Liver (tissue), 9 donors: ENCODE results near the gene SLC5A3. TPM values are rescaled to one million over a fixed set of nuclear protein-coding genes. Genes with fewer than 3 reads are reported as not detected.

Source experiments
- DNase-seq: peaks from one replicate; pipeline ENCODE4 v3.0.0-alpha.2; 2017; ENCODE audit warnings: low spot score
- H3K27ac ChIP-seq, 2 donors: one replicate each; pipeline ENCODE4 v1.7.0; 2013; ENCODE audit warnings: inconsistent platforms in 2 of 2, low read length in 2 of 2, control low read depth in 1 of 2, low read depth in 1 of 2, mild to moderate bottlenecking in 1 of 2
- H3K27me3 ChIP-seq, 4 donors: one replicate each; pipeline versions ENCODE4 v1.6.1 to v1.7.0; 2013; ENCODE audit warnings: low read length in 3 of 4, inconsistent platforms in 1 of 4, mild to moderate bottlenecking in 1 of 4, moderate library complexity in 1 of 4; ENCODE audit not compliant: control insufficient read depth in 4 of 4, insufficient read depth in 4 of 4
- H3K36me3 ChIP-seq, 4 donors: one replicate each; pipeline versions ENCODE4 v1.6.1 to v1.7.0; 2013; ENCODE audit warnings: low read length in 3 of 4, mild to moderate bottlenecking in 3 of 4, low read depth in 1 of 4, moderate library complexity in 1 of 4; ENCODE audit not compliant: control insufficient read depth in 4 of 4, insufficient read depth in 3 of 4
- H3K4me1 ChIP-seq, 4 donors: one replicate each; pipeline versions ENCODE4 v1.6.1 to v1.7.0; 2013; ENCODE audit warnings: low read length in 3 of 4, mild to moderate bottlenecking in 3 of 4, moderate library complexity in 1 of 4; ENCODE audit not compliant: control insufficient read depth in 4 of 4, insufficient read depth in 4 of 4
- H3K4me3 ChIP-seq, 3 donors: one replicate each; pipeline versions ENCODE4 v1.6.1 to v1.7.0; 2013; ENCODE audit warnings: low read length in 3 of 3, control low read depth in 1 of 3, low read depth in 1 of 3, mild to moderate bottlenecking in 1 of 3
- H3K9ac ChIP-seq, 2 donors: one replicate each; pipeline ENCODE4 v1.7.0; 2013; ENCODE audit warnings: low read length in 2 of 2, mild to moderate bottlenecking in 2 of 2, moderate library complexity in 2 of 2, control low read depth in 1 of 2, low read depth in 1 of 2
- H3K9me3 ChIP-seq, 4 donors: one replicate each; pipeline versions ENCODE4 v1.6.1 to v1.7.0; 2013; ENCODE audit warnings: low read length in 3 of 4; ENCODE audit not compliant: control insufficient read depth in 4 of 4
- EGR1 ChIP-seq, 2 donors: IDR thresholded peaks; 2 replicates each; pipeline ENCODE4 v1.6.1; 2016 to 2018; ENCODE audit warnings: antibody characterized with exemption in 2 of 2, low read depth in 2 of 2
- FOXA2 ChIP-seq: IDR thresholded peaks from 2 replicates; pipeline ENCODE4 v1.6.1; 2016; ENCODE audit warnings: antibody characterized with exemption
- GABPA ChIP-seq, 2 donors: IDR thresholded peaks in 1 of 2; conservative IDR thresholded peaks in 1 of 2; 2 replicates each; pipeline ENCODE4 v1.6.1; 2016; ENCODE audit warnings: antibody characterized with exemption in 2 of 2, mild to moderate bottlenecking in 1 of 2, moderate library complexity in 1 of 2
- HNF4A ChIP-seq, 2 donors: conservative IDR thresholded peaks; 2 replicates each; pipeline ENCODE4 v1.6.1; 2016; ENCODE audit warnings: antibody characterized with exemption in 2 of 2, mild to moderate bottlenecking in 2 of 2
- HNF4G ChIP-seq: IDR thresholded peaks from 2 replicates; pipeline ENCODE4 v1.6.1; 2016; ENCODE audit warnings: antibody characterized with exemption
- JUND ChIP-seq, 2 donors: IDR thresholded peaks; 2 replicates each; pipeline ENCODE4 v1.6.1; 2016; ENCODE audit warnings: antibody characterized with exemption in 2 of 2
- NR2F2 ChIP-seq: IDR thresholded peaks from 2 replicates; pipeline ENCODE4 v1.6.1; 2016; ENCODE audit warnings: antibody characterized with exemption
- RXRA ChIP-seq, 2 donors: IDR thresholded peaks; 2 replicates each; pipeline ENCODE4 v1.6.1; 2017 to 2018; ENCODE audit warnings: antibody characterized with exemption in 2 of 2, mild to moderate bottlenecking in 1 of 2
- SP1 ChIP-seq: IDR thresholded peaks from 2 replicates; pipeline ENCODE4 v1.6.1; 2018; ENCODE audit warnings: antibody characterized with exemption, mild to moderate bottlenecking
- TAF1 ChIP-seq: conservative IDR thresholded peaks from 2 replicates; pipeline ENCODE4 v1.6.1; 2016; ENCODE audit warnings: antibody characterized with exemption, mild to moderate bottlenecking
- YY1 ChIP-seq: IDR thresholded peaks from 2 replicates; pipeline ENCODE4 v1.6.1; 2016; ENCODE audit warnings: antibody characterized with exemption, mild to moderate bottlenecking
- WGBS: extraction: QIAGEN DNeasy Blood & Tissue Kit; methylation state at CpG from one replicate; pipeline ENCODE4 v1.1.7; 2013; 5-methylcytosine and 5-hydroxymethylcytosine counted together
- polyA plus RNA-seq, 2 donors: library from polyadenylated mRNA; stranded (reverse) in 1 of 2; unstranded in 1 of 2; fragments of 200-250 nt in 1 of 2; fragments of >200 nt in 1 of 2; fragmentation: Nextera tagmentation in 1 of 2; extraction: Ambion mirVana in 1 of 2; gene quantifications; one replicate each; pipeline versions ENCODE4 v1.2.1 to v1.2.3, GENCODE V29; 2013 to 2015
- total RNA-seq, 2 donors: library from RNA; depleted of rRNA; stranded (reverse); fragments of >200 nt; gene quantifications; one replicate each; pipeline ENCODE4 v1.2.3, GENCODE V29; 2014
- TF ChIP-seq, protein P1 (sequence below): IDR thresholded peaks from 2 replicates; pipeline ENCODE4 v1.6.1; 2016; ENCODE audit warnings: antibody characterized with exemption, mild to moderate bottlenecking
- TF ChIP-seq, protein P2 (sequence below): fragments of 150-350 bp; IDR thresholded peaks from 2 replicates; pipeline ENCODE4 v1.5.1; 2017; ENCODE audit warnings: improper control_type of control experiment, low read depth, low read length; ENCODE audit not compliant: missing input control
- TF ChIP-seq, protein P3 (sequence below): IDR thresholded peaks from 2 replicates; pipeline ENCODE4 v1.6.1; 2016; ENCODE audit warnings: antibody characterized with exemption
- TF ChIP-seq, protein P4 (sequence below): IDR thresholded peaks from 2 replicates; pipeline ENCODE4 v1.6.1; 2016; ENCODE audit warnings: antibody characterized with exemption
- donor health status: healthy.
- donor health status: healthy.
- donor health status: healthy.
- donor health status: healthy.
- donor health status: healthy.

SLC5A3 gene
- total and polyA plus RNA-seq, 4 donors, result 1.5 to 16.6 (median 8.1) TPM

DNA sequence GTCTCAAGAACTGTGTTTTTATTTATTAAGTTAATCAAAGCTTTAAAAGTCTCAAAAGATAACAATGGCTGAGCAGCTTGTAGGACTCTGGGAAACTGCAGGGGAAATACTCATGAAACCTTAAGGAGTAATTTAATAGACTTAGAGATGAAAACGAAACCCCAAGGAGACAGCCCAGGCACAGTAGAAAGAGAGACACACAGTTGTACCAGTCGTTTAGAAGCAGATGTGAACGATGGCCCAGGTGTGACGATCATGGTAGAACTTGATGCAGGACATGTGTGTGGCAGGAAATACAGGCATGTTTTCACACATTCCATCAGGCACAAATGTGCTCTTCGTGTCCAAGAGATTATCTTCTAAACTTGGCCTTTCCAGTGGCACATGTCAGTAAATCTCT, 21.2 kb upstream of the SLC5A3 start:
- H3K9me3 ChIP-seq, result no peaks in the 10 kb centered on the region
- no peak overlapping the region for H3K9ac ChIP-seq
- H3K4me1 ChIP-seq, result no peaks in the 10 kb centered on the region
- WGBS, result 86% methylated on average over 5 of the region's 5 CpGs
- no peak for TF ChIP-seq YY1
- no peak for TF ChIP-seq HNF4G
- no peak for TF ChIP-seq RXRA (IDR thresholded peaks at IDR 0.05)
- TF ChIP-seq, protein P1, sequence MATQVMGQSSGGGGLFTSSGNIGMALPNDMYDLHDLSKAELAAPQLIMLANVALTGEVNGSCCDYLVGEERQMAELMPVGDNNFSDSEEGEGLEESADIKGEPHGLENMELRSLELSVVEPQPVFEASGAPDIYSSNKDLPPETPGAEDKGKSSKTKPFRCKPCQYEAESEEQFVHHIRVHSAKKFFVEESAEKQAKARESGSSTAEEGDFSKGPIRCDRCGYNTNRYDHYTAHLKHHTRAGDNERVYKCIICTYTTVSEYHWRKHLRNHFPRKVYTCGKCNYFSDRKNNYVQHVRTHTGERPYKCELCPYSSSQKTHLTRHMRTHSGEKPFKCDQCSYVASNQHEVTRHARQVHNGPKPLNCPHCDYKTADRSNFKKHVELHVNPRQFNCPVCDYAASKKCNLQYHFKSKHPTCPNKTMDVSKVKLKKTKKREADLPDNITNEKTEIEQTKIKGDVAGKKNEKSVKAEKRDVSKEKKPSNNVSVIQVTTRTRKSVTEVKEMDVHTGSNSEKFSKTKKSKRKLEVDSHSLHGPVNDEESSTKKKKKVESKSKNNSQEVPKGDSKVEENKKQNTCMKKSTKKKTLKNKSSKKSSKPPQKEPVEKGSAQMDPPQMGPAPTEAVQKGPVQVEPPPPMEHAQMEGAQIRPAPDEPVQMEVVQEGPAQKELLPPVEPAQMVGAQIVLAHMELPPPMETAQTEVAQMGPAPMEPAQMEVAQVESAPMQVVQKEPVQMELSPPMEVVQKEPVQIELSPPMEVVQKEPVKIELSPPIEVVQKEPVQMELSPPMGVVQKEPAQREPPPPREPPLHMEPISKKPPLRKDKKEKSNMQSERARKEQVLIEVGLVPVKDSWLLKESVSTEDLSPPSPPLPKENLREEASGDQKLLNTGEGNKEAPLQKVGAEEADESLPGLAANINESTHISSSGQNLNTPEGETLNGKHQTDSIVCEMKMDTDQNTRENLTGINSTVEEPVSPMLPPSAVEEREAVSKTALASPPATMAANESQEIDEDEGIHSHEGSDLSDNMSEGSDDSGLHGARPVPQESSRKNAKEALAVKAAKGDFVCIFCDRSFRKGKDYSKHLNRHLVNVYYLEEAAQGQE, result no peak
- TF ChIP-seq JUND (IDR thresholded peaks at IDR 0.05), result no peak
- TF ChIP-seq, protein P2, sequence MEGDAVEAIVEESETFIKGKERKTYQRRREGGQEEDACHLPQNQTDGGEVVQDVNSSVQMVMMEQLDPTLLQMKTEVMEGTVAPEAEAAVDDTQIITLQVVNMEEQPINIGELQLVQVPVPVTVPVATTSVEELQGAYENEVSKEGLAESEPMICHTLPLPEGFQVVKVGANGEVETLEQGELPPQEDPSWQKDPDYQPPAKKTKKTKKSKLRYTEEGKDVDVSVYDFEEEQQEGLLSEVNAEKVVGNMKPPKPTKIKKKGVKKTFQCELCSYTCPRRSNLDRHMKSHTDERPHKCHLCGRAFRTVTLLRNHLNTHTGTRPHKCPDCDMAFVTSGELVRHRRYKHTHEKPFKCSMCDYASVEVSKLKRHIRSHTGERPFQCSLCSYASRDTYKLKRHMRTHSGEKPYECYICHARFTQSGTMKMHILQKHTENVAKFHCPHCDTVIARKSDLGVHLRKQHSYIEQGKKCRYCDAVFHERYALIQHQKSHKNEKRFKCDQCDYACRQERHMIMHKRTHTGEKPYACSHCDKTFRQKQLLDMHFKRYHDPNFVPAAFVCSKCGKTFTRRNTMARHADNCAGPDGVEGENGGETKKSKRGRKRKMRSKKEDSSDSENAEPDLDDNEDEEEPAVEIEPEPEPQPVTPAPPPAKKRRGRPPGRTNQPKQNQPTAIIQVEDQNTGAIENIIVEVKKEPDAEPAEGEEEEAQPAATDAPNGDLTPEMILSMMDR, result no peak
- TF ChIP-seq SP1, result no peak
- TF ChIP-seq, protein P3, sequence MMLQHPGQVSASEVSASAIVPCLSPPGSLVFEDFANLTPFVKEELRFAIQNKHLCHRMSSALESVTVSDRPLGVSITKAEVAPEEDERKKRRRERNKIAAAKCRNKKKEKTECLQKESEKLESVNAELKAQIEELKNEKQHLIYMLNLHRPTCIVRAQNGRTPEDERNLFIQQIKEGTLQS, result no peak
- TF ChIP-seq NR2F2, result no peak
- TF ChIP-seq FOXA2, result no peak
- no peak for TF ChIP-seq TAF1
- H3K4me3 ChIP-seq, result no peak overlapping the region
- no peaks in the 10 kb centered on the region for H3K27me3 ChIP-seq
- H3K27ac ChIP-seq, result no peak overlapping the region
- DNase-seq, result no peak
- H3K36me3 ChIP-seq, result no peaks in the 10 kb centered on the region

DNA sequence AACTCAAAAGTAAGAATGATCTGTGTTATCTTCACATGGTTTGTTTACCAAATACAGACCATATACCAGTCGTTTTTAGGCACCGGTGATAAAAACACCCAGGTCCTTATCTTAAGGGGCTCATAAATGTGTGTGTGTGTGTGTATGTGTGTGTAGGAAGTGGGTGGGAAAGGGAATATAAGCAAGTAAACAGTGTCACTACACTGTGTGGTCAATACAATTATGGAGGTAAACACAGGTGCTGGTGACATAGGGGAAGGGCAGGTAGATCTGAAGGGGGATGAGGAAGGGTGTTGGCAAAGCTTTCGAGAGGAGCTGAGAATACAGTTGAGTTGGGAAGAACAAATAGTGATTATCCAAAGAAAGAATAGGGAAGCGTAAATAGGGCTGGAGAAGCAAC, 19.1 kb upstream of the SLC5A3 start:
- no peaks in the 10 kb centered on the region for H3K9me3 ChIP-seq
- DNase-seq, result no peak
- no peak overlapping the region for H3K4me3 ChIP-seq
- 74% methylated on average over 4 of the region's 4 CpGs for WGBS
- H3K9ac ChIP-seq, result no peak overlapping the region
- H3K4me1 ChIP-seq, result no peaks in the 10 kb centered on the region
- no peaks in the 10 kb centered on the region for H3K36me3 ChIP-seq
- no peak overlapping the region for H3K27ac ChIP-seq
- H3K27me3 ChIP-seq, result no peaks in the 10 kb centered on the region
- TF ChIP-seq TAF1, result no peak
- no peak for TF ChIP-seq GABPA (IDR thresholded peaks at IDR 0.05 in 1 of 2, conservative IDR thresholded peaks at IDR 0.05 in 1 of 2)
- no peak for TF ChIP-seq HNF4A (conservative IDR thresholded peaks at IDR 0.05)
- no peak for TF ChIP-seq RXRA (IDR thresholded peaks at IDR 0.05)
- TF ChIP-seq FOXA2, result no peak
- TF ChIP-seq JUND (IDR thresholded peaks at IDR 0.05), result no peak
- TF ChIP-seq, protein P4, sequence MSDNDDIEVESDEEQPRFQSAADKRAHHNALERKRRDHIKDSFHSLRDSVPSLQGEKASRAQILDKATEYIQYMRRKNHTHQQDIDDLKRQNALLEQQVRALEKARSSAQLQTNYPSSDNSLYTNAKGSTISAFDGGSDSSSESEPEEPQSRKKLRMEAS, result no peak
- no peak for TF ChIP-seq EGR1 (IDR thresholded peaks at IDR 0.05; ENCODE audit: low read depth in 2 of 2)
